Measurements from ENCODE around the gene SVOPL.
"Not testable (repeated sequence)": the region's sequence is repeated elsewhere in the genome, so short reads cannot be mapped to it uniquely, and the experiment has no call there.

The SVOPL gene

DNA sequence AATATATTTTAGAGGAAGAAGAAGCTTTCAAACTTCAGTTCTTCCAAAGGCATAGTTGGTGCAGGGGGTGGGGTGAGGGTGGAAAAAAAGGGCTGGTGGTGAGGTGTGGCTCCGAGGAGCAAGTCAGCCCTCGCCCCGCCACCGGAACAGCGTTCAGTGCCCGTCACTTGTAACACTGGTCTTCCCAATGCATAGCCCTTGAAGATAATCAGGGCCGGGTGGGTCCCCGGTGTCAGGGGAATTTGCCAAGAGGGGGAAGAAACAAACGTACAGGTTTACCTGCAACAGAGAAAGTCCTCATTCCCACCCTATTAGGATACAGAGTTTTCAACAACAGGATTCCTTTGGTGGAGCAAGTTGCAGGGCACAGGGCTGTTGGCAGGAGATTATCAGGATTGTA is 1.5 kb downstream of the SVOPL start:
- DNase-seq = no peak

DNA sequence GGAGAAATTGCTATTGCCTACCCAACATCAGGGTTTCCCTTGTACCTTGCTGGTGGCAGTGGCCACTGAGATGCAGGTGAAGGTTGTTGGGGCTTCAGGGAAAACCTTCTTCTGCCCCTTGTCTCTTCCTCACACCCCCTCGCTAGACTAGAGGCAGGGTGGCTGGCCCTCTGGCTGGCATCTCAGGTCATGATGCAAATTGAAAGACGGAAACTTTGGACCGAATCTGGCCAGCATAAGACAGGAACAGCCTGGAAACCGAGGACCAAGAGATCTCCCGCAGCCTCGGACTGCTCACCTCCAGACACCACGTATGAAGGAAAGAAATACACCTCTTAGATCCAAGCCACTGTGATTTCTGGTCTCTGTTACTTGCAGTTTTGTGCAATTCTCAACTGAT is 2.9 kb downstream of the SVOPL start:
- DNase-seq = no peak

- no peak for DNase-seq
Observed at GRCh38 chr7:138697535-138698182, 3.5 kb downstream of the SVOPL start.

- DNase-seq = not testable (repeated sequence)
Observed at GRCh38 chr7:138695776-138696175, 5.4 kb downstream of the SVOPL start.

- no peak for DNase-seq
Observed at GRCh38 chr7:138695106-138695505, 6.1 kb downstream of the SVOPL start.

- no peak for DNase-seq
Observed at GRCh38 chr7:138691178-138691577, 10.0 kb downstream of the SVOPL start.

DNA sequence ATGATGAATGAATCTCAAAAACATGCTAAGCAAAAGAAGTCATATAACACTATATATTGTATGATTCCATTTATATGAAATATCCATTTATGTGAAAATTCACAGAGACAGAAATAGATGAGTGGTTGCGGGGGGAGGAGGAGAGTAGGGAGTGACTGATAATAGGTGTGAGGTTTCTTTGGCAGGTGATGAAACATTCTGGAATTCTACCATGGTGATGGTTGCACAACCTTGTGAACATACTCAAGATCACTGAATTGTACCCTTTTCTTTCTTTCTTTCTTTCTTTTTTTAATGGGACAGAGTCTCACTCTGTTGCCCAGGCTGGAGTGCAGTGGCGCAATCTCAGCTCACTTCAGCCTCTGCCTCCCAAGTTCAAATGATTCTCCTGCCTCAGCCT is 10.7 kb downstream of the SVOPL start:
- DNase-seq = no peak

DNA sequence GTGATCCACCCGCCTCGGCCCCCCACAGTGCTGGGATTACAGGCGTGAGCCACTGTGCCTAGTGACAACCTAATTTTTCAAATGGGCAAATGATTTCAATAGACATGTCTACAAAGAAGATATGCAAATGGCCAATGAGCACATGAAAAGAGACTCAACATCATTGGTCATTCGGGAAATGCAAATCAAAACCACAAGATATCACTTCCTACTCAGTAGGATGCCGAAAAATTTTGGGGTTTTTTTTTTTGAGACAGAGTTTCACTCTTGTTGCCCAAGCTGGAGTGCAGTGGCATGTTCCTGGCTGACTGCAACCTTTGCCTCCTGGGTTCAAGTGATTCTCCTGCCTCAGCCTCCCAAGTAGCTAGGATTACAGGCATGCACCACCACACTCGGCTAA is 13.1 kb downstream of the SVOPL start:
- not testable (repeated sequence) for DNase-seq

- DNase-seq = no peak
Observed at GRCh38 chr7:138684340-138684739, 16.8 kb downstream of the SVOPL start.

DNA sequence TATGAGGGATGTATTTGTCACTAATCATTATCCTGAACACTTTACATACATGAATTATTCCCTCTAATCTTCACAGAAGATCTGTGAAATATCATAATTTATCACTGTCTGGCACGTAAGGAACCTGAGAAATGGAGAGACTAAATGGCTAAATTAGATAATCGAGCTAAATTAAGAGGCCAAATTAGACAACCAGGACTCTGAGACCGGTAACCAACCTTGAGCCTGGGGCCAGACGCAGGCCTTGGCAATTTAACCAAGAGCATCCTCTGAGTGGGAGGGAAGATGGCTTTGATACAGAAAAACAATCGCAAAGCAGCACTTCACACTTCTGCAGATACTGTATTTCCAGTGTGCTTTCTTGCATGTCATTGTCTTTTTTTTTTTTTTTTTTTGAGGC is 21.4 kb downstream of the SVOPL start:
- DNase-seq = no peak

GRCh38 chr7:138670594-138670993 is 30.6 kb downstream of the SVOPL start:
- DNase-seq = no peak

DNA sequence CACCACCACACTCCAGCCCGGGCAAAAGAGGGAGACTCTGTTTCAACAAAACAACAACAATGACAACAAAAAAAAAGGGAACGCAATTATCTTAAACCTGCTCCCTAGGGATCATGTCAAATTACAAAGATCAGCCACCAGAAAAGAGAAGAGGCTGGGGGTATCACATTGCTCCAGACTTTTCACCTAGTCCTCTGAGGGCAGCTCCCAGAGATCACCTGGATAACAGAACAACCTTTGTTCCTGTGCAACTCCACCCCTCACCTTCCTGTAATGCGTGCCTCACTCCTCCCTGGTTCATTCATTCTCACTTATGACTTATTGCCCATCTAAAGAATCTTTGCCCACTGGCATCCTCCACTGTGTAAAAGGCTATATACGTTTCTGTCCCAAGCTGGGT is 31.8 kb downstream of the SVOPL start:
- no peak for DNase-seq

DNA sequence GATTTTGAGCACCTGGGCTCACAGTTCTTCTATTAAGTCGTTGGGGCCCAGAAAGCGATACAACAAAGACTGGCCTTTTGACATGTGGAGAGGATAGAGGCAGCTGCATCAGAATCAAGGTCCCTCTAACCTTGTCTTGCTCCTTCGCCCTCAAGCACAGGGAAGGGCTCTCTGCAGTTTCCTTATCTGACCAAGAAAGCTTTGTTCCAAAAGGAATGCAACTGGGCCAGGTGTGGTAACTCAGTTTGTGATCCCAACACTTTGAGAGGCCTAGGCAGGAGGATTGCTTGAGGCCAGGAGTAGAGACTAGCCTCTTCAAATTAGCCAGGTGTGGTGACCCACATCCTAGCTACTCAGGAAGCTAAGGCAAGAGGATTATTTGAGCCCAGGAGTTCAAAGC is 32.2 kb downstream of the SVOPL start:
- DNase-seq = no peak

- DNase-seq = no peak
Observed at GRCh38 chr7:138668229-138668596, 32.9 kb downstream of the SVOPL start.

- DNase-seq = no peak
Observed at GRCh38 chr7:138667535-138668228, 33.5 kb downstream of the SVOPL start.

GRCh38 chr7:138666385-138666784 is 34.8 kb downstream of the SVOPL start:
- no peak for DNase-seq

DNA sequence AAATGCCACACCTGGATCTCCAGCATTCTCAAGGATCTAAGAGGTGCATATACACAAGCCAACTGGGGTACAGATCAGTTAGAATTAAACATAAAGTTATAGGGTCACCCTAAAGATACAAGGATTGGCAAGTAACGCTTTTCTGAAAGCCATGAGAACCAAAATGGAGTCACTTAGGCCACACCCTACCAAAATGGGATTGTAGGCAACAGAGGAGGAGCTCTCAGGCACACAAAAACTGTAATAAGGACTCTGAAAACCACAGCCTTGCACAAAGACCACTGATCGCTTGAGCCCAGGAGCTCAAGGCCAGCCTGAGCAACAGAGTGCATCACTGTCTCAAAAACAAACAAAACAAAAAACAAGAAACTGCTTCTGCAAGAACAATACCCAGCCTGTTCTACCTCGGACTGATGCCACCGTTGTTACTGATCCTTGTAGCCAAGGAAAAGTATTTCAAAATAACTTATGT is 35.5 kb downstream of the SVOPL start:
- DNase-seq = no peak

DNA sequence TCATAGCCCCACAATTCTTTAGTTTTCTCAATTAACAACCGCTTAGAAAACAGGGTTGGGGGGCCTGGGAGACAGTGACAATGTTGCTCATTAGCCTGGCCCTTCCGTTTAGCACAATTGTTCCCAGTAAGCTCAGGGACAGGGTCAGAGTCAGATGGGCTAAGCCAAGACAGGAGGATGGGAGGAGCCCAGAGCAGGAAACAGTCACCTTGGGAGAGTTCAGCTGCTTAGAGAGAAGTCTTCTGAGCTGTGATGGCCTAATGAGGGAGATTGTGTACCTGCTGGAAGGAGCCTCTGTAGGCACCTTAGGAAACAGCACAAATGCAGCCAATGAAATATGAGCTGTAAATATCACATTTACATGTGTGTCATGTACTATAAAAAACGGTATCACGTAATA is 35.9 kb downstream of the SVOPL start:
- DNase-seq = no peak

- no peak for DNase-seq
Observed at GRCh38 chr7:138663725-138664710, 37.1 kb downstream of the SVOPL start.

GRCh38 chr7:138662991-138663320 is 38.2 kb downstream of the SVOPL start:
- no peak for DNase-seq

- no peak for DNase-seq
Observed at GRCh38 chr7:138662076-138662990, 38.8 kb downstream of the SVOPL start.

DNA sequence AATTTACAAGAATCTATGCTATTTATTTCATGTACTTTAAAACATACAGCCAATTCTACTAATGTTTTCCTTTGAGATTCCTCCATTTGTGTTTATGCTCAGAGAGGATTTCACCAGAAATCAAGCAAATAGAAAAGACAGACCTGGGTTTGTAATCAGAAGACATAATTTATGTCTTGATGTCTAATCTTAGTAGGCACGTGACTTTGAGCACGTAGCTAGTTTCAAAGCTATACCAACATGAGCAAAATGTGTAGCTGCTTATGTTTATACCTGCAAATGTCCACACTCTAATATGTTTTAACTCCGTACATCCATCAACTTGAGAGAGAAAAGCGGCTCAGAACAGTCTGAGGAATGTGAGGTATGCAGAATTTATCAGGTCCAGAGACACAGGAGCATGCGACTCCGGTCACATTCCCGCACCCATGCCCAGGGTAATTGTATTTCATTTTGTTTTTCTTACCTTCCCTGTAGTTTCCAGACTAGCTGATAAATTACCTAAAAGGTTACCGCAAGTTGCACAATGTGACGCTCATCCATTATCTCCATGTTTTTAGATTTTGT is 40.0 kb downstream of the SVOPL start:
- no peak for DNase-seq
